Amniotic epithelial cell (primary cell): ENCODE measurements around the gene OPCML.

ENCODE experiments used
- DNase-seq: peaks from one replicate; pipeline ENCODE4 v3.0.0-alpha.2; 2010; ENCODE audit warnings: low read depth

Gene OPCML

GRCh38 chr11:133173810-133174412 is 358.4 kb downstream of the OPCML start:
- no peak for DNase-seq

GRCh38 chr11:133172349-133172748 is 360.0 kb downstream of the OPCML start:
- DNase-seq = no peak

- no peak for DNase-seq
Measured at GRCh38 chr11:133171374-133171773, 360.9 kb downstream of the OPCML start.

GRCh38 chr11:133168016-133168415 is 364.3 kb downstream of the OPCML start:
- DNase-seq = no peak

GRCh38 chr11:133166662-133167061 is 365.6 kb downstream of the OPCML start:
- no peak for DNase-seq

- DNase-seq = no peak
Measured at GRCh38 chr11:133164986-133165385, 367.3 kb downstream of the OPCML start.

- DNase-seq = no peak
Measured at GRCh38 chr11:133163463-133164419, 368.6 kb downstream of the OPCML start.

- DNase-seq = no peak
Measured at GRCh38 chr11:133162227-133162626, 370.1 kb downstream of the OPCML start.

GRCh38 chr11:133160754-133161153 is 371.5 kb downstream of the OPCML start:
- DNase-seq = no peak

- DNase-seq = no peak
Measured at GRCh38 chr11:133156986-133157745, 375.1 kb downstream of the OPCML start.

- no peak for DNase-seq
Measured at GRCh38 chr11:133154781-133155180, 377.5 kb downstream of the OPCML start.

GRCh38 chr11:133154076-133154475 is 378.2 kb downstream of the OPCML start:
- no peak for DNase-seq

- no peak for DNase-seq
Measured at GRCh38 chr11:133153031-133153430, 379.3 kb downstream of the OPCML start.

- no peak for DNase-seq
Measured at GRCh38 chr11:133149698-133150097, 382.6 kb downstream of the OPCML start.

GRCh38 chr11:133147625-133148024 is 384.7 kb downstream of the OPCML start:
- no peak for DNase-seq

GRCh38 chr11:133146697-133147306 is 385.5 kb downstream of the OPCML start:
- DNase-seq = no peak

GRCh38 chr11:133137939-133138338 is 394.4 kb downstream of the OPCML start:
- DNase-seq = no peak

GRCh38 chr11:133137270-133137669 is 395.0 kb downstream of the OPCML start:
- no peak for DNase-seq

- DNase-seq = no peak
Measured at GRCh38 chr11:133136376-133136775, 395.9 kb downstream of the OPCML start.

GRCh38 chr11:133134314-133135173 is 397.8 kb downstream of the OPCML start:
- DNase-seq = no peak

- DNase-seq = no peak
Measured at GRCh38 chr11:133133606-133134005, 398.7 kb downstream of the OPCML start.
